HG03159 (cell line): ENCODE measurements around the gene BLTP3A.

Experiments
- ATAC-seq: cut with Tn5 transposase; IDR thresholded peaks from one replicate; pipeline ENCODE4 v1.9.1; 2021; ENCODE audit warnings: mild to moderate bottlenecking, moderate library complexity; ENCODE audit not compliant: unreplicated experiment

Gene BLTP3A

GRCh38 chr6:34819571-34820480, 27.9 kb downstream of the BLTP3A start:
- no peak for ATAC-seq

- ATAC-seq = no peak
Measured at GRCh38 chr6:34829137-34829536, 37.3 kb downstream of the BLTP3A start.

GRCh38 chr6:34832942-34833341, 41.1 kb downstream of the BLTP3A start:
- ATAC-seq = no peak

- ATAC-seq = no peak
Measured at GRCh38 chr6:34834789-34835518, 43.1 kb downstream of the BLTP3A start.

- no peak for ATAC-seq
Measured at GRCh38 chr6:34836008-34836407, 44.1 kb downstream of the BLTP3A start.

- ATAC-seq = no peak
Measured at GRCh38 chr6:34836451-34836850, 44.6 kb downstream of the BLTP3A start.

- ATAC-seq = no peak
Measured at GRCh38 chr6:34837528-34837927, 45.6 kb downstream of the BLTP3A start.

GRCh38 chr6:34839666-34840352, 47.9 kb downstream of the BLTP3A start:
- no peak for ATAC-seq
